ENCODE measurements around the gene DNAJB13.

The DNAJB13 gene

GRCh38 chr11:73975479-73975757, 24.6 kb downstream of the DNAJB13 start:
- H3K4me3 ChIP-seq (ENCODE audit: low read depth, low read length): no peak overlapping the region
- DNase-seq (ENCODE audit: low read depth): no peak
- TF ChIP-seq CTCF (IDR thresholded peaks at IDR 0.05; ENCODE audit: insufficient read depth, low read depth, low read length, missing control alignments): no peak

- no peak overlapping the region for H3K4me3 ChIP-seq (ENCODE audit: low read depth, low read length)
- DNase-seq (ENCODE audit: low read depth): no peak
- TF ChIP-seq CTCF (IDR thresholded peaks at IDR 0.05; ENCODE audit: insufficient read depth, low read depth, low read length, missing control alignments): no peak
Measured at GRCh38 chr11:73976451-73977151, 25.8 kb downstream of the DNAJB13 start.

GRCh38 chr11:73977856-73978519, 27.2 kb downstream of the DNAJB13 start:
- no peak overlapping the region for H3K4me3 ChIP-seq (ENCODE audit: low read depth, low read length)
- no peak for TF ChIP-seq CTCF (IDR thresholded peaks at IDR 0.05; ENCODE audit: insufficient read depth, low read depth, low read length, missing control alignments)

GRCh38 chr11:73978576-73979086, 27.8 kb downstream of the DNAJB13 start:
- no peak for DNase-seq (ENCODE audit: low read depth)
- TF ChIP-seq CTCF (IDR thresholded peaks at IDR 0.05; ENCODE audit: insufficient read depth, low read depth, low read length, missing control alignments): no peak
- H3K4me3 ChIP-seq (ENCODE audit: low read depth, low read length): no peak overlapping the region

More at GRCh38 chr11:73977856-73978519, 27.2 kb downstream of the DNAJB13 start:
- no peak for DNase-seq (ENCODE audit: low read depth)

GRCh38 chr11:73980001-73980961, 29.5 kb downstream of the DNAJB13 start:
- peak overlapping the region; percentile 96 for H3K4me3 ChIP-seq (ENCODE audit: low read depth, low read length)
- TF ChIP-seq CTCF (IDR thresholded peaks at IDR 0.05; ENCODE audit: insufficient read depth, low read depth, low read length, missing control alignments): no peak
- DNase-seq (ENCODE audit: low read depth): peak; percentile 94

- no peak for TF ChIP-seq CTCF (IDR thresholded peaks at IDR 0.05; ENCODE audit: insufficient read depth, low read depth, low read length, missing control alignments)
- no peak for DNase-seq (ENCODE audit: low read depth)
- peak overlapping the region; percentile 96 for H3K4me3 ChIP-seq (ENCODE audit: low read depth, low read length)
Measured at GRCh38 chr11:73981051-73981805, 30.4 kb downstream of the DNAJB13 start.
